ENCODE measurements around the gene TOM1.
A peak's percentile ranks its signal among the peaks of the same experiment; 100 is the strongest.
"Not testable (repeated sequence)": the region's sequence is repeated elsewhere in the genome, so short reads cannot be mapped to it uniquely, and the experiment has no call there.

Gene TOM1

DNA sequence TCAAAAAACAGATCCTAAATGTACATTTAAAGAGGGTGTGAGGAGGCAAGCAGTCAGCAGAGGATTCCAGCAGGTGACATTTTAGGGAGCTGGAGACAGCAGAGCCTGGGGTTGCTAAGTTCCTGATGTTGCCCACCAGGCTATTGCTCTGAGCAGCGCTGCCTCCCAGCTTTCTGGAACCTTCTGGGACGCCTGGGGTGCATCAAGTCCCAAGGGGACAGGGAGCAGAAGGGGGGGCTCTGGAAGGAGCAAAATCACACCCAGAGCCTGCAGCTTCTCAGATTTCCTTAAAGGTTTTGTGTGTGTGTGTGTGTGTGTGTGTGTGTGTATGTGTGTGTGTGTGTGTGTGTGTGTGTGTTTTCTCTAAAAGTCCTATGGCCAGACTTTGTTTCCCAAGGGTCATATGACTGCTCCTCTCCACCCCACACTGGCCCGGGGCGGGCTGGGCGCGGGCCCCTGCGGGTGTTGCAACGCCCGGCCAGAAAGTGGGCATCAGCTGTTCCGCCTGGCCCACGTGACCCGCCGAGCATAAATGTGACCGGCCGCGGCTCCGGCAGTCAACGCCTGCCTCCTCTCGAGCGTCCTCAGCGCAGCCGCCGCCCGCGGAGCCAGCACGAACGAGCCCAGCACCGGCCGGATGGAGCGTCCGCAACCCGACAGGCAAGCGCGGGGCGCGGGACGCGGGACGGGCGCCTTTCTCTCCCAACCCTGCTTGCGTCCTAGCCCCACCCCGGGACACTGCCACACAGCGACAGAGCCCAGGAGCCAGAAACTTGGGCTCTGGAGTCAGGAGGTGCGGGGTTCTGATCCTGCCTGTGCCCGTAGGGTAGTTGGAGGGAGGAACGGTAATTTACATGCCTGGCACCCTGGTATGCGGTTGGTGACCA lies 81.1 kb downstream of the TOM1 start, which contains the start of gene HMOX1:
TSS of gene HMOX1 (plus strand) at position 560 of the 887 bp plus-strand sequence. CDS start at position 638, 78 bp downstream.
- Histone ChIP-seq H3K27ac (peak within 1 kb of the TSS in 20 of 21 experiments; percentile 34 to 87 (median 76)), H3K4me3 (peak within 1 kb of the TSS; percentile 37 to 49 (median 46))

DNA sequence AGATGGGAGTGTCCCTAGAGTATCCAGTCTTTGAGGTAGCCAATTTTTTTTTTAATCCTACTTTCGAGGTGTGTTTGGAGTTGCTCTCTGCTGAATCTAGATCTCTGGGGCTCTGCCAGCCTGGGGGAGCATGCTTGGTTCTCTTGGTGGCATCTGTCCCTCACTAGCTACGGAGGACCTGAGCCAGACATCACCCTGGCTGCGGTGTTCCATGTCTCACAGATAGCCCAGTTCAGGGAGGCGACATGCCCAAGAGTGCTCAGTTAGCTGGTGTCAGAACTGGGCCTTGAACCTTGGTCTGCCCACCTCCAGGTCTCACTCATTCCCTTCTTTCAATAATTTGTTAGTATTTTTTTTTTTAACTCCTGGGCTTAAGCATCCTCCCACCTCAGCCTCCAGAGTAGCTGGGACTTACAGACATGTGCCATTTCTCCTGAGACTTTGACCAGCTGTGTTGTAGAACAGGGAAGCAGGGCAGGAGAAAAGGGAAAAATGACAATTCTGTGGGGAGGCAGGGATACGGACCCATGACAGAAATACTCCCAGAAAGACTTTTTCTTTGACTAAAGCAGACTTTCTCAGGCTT lies 81.8 kb downstream of the TOM1 start:
- H3K27ac ChIP-seq = peak overlapping the region in 19 of 21 experiments; percentile 37 to 87 (median 77)
- H3K4me3 ChIP-seq = peak overlapping the region; percentile 37 to 49 (median 46)

DNA sequence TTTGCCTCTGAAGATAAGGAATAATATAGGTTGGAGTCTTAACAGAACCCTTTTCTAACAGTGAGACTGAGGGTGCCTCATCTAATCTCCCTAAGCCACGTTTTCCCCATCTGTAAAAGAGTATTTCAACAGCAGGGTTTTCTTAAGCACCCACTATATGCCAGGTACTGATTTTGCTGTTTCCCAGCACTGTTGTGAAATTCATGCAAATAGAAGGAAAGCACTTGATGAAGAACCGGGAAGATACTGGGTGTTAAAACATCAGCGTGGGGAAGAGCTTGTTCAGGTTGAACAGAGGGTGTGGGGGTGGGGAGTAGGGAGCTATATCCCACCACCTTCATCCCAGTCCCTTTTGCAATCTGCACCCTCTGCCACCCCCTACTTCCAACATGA lies 84.0 kb downstream of the TOM1 start:
- H3K27ac ChIP-seq = peak overlapping the region in 1 of 21 experiments; percentile 5
- no peak overlapping the region for H3K4me3 ChIP-seq

GRCh38 chr22:35384527-35384926 lies 84.8 kb downstream of the TOM1 start:
- Histone ChIP-seq H3K27ac (no peak overlapping the region), H3K4me3 (no peak overlapping the region)

- H3K4me3 ChIP-seq = no peak overlapping the region
Observed at GRCh38 chr22:35384975-35385588, 85.4 kb downstream of the TOM1 start.

DNA sequence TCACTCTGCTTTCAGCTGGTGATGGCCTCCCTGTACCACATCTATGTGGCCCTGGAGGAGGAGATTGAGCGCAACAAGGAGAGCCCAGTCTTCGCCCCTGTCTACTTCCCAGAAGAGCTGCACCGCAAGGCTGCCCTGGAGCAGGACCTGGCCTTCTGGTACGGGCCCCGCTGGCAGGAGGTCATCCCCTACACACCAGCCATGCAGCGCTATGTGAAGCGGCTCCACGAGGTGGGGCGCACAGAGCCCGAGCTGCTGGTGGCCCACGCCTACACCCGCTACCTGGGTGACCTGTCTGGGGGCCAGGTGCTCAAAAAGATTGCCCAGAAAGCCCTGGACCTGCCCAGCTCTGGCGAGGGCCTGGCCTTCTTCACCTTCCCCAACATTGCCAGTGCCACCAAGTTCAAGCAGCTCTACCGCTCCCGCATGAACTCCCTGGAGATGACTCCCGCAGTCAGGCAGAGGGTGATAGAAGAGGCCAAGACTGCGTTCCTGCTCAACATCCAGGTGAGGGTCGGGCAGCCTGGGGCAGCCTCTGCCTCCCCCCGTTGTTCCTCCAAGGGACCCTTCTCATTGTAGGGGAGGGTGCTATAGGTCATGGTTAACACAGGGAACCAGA lies 87.1 kb downstream of the TOM1 start:
- Histone ChIP-seq H3K27ac (peak overlapping the region in 1 of 21 experiments; percentile 40), H3K4me3 (no peak overlapping the region)

More at GRCh38 chr22:35384975-35385588, 85.4 kb downstream of the TOM1 start:
- peak overlapping the region in 1 of 21 experiments; percentile 11 for H3K27ac ChIP-seq

DNA sequence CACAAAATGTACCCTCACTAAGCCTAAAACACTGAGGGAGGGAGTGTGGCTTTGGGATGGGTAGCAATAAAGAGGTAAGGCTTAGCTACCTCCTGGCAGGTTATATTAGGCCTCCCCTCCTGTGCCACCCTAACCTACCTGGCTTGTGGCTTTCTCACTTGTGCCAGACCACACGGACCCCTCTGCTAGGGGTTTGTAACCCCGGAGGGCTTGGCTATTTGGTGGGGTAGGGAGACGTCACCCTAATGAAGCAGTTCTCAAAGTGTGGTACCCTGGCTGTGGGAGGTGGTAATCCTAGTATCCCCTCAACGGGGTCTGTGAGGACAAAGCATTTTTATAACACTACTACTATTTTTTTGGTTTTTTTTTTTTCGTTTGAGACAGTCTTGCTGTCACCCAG lies 91.2 kb downstream of the TOM1 start:
- H3K4me3 ChIP-seq = no peak overlapping the region
- no peak overlapping the region for H3K27ac ChIP-seq

- Histone ChIP-seq H3K27ac (no peak overlapping the region), H3K4me3 (no peak overlapping the region)
Observed at GRCh38 chr22:35392357-35392756, 92.7 kb downstream of the TOM1 start.

- Histone ChIP-seq H3K27ac (peak overlapping the region in 3 of 21 experiments; percentile 10 to 20 (median 18)), H3K4me3 (no peak overlapping the region)
Observed at GRCh38 chr22:35393116-35394010, 93.7 kb downstream of the TOM1 start.

DNA sequence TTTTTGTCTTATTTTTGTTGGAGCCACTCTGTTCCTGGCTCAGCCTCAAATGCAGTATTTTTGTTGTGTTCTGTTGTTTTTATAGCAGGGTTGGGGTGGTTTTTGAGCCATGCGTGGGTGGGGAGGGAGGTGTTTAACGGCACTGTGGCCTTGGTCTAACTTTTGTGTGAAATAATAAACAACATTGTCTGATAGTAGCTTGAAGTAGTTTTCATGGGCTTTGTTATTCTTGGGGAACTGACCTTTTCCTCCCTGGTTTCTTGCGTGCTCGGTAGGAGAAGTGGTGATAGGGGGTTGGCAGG lies 94.3 kb downstream of the TOM1 start:
- Histone ChIP-seq H3K4me3 (no peak overlapping the region), H3K27ac (peak overlapping the region in 3 of 21 experiments; percentile 10 to 20 (median 18))

DNA sequence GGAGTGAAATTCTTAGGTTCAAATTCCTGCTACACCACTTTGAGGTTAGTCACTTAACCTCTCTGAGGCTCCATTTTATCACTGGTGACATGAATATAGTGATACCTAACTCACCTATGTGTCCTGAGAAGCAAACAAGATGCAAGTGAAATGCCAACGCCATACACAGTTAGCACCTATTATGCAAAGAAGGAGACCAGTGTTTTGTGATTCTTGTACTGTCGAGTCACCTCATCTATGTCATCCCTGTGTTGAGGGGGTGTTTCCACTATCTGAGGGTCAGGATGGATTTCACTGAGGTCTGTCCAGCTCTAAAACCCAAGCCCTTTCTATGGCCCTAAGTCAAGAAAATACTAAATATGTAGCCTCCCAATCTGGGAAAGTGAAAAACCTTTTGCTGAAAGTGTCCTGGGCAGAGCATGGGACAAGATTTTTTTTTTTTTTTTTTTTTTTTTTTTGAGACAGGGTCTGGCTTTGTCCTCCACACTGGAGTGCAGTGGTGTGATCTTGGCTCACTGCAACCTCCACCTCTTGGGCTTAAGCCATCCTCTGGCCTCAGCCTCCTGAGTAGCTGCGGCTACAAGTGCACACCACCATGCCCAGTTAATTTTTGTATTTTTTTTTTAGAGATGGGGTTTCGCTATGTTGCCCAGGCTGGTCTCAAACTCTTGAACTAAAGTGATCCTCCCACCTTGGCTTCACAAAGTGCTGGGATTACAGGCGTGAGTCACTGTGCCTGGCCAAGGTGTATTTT lies 95.3 kb downstream of the TOM1 start:
- no peak overlapping the region for H3K27ac ChIP-seq
- no peak overlapping the region for H3K4me3 ChIP-seq

DNA sequence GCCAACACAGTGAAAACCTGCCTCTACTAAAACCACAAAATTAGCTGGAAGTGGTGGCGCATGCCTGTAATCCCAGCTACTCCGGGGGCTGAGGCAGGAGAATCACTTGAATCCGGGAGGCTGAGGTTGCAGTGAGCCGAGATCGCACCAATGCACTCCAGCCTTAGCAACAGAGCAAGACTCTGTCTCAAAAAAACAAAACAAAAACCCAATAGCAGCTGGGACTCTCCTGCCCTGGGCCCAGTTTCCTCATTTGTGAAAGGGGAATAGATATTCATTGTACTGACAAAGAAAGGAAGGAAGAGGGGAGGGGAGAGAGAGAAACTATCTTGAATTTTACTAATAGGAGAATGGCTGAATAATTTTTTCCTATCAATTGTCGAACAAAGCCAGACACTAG lies 96.9 kb downstream of the TOM1 start:
- H3K4me3 ChIP-seq = not testable (repeated sequence)
- peak overlapping the region in 12 of 21 experiments; percentile 29 to 64 (median 48) for H3K27ac ChIP-seq

- H3K4me3 ChIP-seq = no peak overlapping the region
- H3K27ac ChIP-seq = peak overlapping the region in 13 of 21 experiments; percentile 20 to 64 (median 40)
Observed at GRCh38 chr22:35397095-35397904, 97.6 kb downstream of the TOM1 start.

Data from skin epidermis (tissue), 12 donors.